ENCODE measurements around the gene CCDC18. TPM values are rescaled to one million over a fixed set of nuclear protein-coding genes. Genes with fewer than 3 reads are reported as not detected.
"Not testable (repeated sequence)": the region's sequence is repeated elsewhere in the genome, so short reads cannot be mapped to it uniquely, and the experiment has no call there.

CCDC18 gene
- total RNA-seq, 1 donor from 2014 or later, result 15.9 TPM

DNA sequence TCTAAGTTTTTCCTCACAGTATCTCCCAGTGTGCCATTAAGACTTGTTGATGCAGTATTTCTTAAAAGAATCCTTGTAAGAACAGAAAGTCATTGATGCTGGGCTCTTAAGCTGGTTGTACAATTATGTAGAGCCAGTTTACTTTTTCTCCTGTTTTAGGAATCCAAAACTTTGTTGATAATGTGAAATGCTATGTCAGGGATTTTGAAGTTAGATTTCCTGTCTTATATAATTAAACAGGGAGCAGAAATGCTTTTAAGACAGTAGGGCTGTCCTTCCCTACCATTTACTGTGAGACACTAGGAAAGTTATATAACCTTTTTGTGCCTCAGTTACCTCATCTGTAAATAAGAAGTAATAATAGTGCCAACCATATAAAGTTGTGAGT is 26.0 kb downstream of the CCDC18 start:
- no peaks in the 10 kb centered on the region for H3K4me1 Mint-ChIP-seq
- intact Hi-C loops (cut with micrococcal nuclease), result no loop called here
- no peak overlapping the region for H3K27ac Mint-ChIP-seq
- DNase-seq (no peak), ATAC-seq (ENCODE audit: low read depth) (no peak)
- ChIA-PET POLR2A (interaction anchor here (0.6 kb wide), 1 partner anchor 25 kb away, joined by 4 read pairs; no protein-coding TSS in a partner anchor), CTCF (no interaction called here)
- no peak overlapping the region for H3K4me3 Mint-ChIP-seq
- H3K27me3 Mint-ChIP-seq, result no peaks in the 10 kb centered on the region
- TF ChIP-seq, protein P1, sequence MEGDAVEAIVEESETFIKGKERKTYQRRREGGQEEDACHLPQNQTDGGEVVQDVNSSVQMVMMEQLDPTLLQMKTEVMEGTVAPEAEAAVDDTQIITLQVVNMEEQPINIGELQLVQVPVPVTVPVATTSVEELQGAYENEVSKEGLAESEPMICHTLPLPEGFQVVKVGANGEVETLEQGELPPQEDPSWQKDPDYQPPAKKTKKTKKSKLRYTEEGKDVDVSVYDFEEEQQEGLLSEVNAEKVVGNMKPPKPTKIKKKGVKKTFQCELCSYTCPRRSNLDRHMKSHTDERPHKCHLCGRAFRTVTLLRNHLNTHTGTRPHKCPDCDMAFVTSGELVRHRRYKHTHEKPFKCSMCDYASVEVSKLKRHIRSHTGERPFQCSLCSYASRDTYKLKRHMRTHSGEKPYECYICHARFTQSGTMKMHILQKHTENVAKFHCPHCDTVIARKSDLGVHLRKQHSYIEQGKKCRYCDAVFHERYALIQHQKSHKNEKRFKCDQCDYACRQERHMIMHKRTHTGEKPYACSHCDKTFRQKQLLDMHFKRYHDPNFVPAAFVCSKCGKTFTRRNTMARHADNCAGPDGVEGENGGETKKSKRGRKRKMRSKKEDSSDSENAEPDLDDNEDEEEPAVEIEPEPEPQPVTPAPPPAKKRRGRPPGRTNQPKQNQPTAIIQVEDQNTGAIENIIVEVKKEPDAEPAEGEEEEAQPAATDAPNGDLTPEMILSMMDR (IDR thresholded peaks at IDR 0.05), result no peak
- peaks cover 22% of the 10 kb centered on the region for H3K36me3 Mint-ChIP-seq (ENCODE audit: low read depth)
- H3K9me3 Mint-ChIP-seq, result no peaks in the 10 kb centered on the region

DNA sequence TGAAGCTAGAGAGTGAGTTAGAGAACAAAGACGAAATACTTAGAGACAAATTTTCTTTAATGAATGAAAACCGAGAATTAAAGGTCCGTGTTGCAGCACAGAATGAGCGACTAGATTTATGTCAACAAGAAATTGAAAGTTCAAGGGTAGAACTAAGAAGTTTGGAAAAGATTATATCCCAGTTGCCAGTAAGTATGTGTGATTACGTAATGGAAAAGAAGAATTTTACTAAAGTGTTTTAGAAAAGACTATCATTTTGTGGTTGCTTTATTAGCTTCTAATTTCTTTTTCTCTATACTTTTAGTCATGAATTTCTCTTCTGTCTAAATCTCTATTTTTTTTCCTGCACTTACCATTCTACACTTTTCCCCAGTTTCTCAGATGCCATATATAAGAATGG is 26.7 kb downstream of the CCDC18 start:
- ATAC-seq (ENCODE audit: low read depth) (no peak), DNase-seq (no peak)
- Mint-ChIP-seq H3K9me3 (no peaks in the 10 kb centered on the region), H3K27me3 (no peaks in the 10 kb centered on the region), H3K4me3 (no peak overlapping the region), H3K36me3 (ENCODE audit: low read depth) (peaks cover 22% of the 10 kb centered on the region), H3K4me1 (no peaks in the 10 kb centered on the region), H3K27ac (no peak overlapping the region)
- ChIA-PET POLR2A (no interaction called here), CTCF (no interaction called here)
- intact Hi-C loops (cut with micrococcal nuclease), result no loop called here
- TF ChIP-seq, protein P1 (IDR thresholded peaks at IDR 0.05), result no peak

DNA sequence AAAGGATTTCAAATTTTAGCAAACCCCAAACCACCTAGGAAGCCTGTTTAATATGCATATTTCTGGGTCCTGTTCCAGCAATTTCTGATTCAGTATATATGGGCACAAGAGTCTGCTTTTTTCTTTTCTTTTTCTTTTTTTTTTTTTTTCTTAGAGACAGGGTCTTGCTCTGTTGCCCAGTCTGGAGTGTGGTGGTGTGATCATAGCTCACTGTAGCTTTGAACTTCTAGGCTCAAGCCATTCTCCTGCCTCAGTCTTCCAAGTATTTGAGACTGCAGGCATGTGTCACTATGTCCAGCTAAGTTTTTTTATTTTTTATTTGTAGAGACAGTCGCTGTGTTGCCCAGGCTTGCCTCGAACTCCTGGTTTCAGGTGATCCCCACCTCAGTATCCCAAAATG is 34.8 kb downstream of the CCDC18 start:
- TF ChIP-seq, protein P1 (IDR thresholded peaks at IDR 0.05), result no peak
- Mint-ChIP-seq H3K4me1 (peaks cover 15% of the 10 kb centered on the region), H3K9me3 (no peaks in the 10 kb centered on the region), H3K4me3 (no peak overlapping the region), H3K36me3 (ENCODE audit: low read depth) (peaks cover 28% of the 10 kb centered on the region), H3K27ac (no peak overlapping the region), H3K27me3 (no peaks in the 10 kb centered on the region)
- intact Hi-C loops (cut with micrococcal nuclease), result no loop called here
- no peak for ATAC-seq (ENCODE audit: low read depth)
- POLR2A ChIA-PET, result no interaction called here
- no peak for DNase-seq
- CTCF ChIA-PET, result no interaction called here

DNA sequence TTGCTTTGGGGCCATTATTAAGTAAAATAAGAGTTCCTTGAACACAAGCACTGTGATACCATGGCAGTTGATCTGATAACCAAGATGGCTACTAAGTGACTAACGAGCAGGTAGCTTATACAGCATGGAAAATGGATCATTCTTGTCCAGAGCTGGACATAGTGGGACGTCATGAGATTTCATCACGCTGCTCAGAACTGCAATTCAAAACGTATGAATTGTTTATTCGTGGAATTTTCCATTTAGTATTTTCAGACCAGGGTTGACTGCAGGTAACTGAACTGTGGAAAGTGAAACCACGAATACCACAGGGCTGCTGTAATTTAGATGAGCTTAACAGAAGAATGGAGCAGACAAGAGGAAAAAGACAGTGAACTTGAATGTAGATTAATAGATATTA is 38.9 kb downstream of the CCDC18 start:
- intact Hi-C loops (cut with micrococcal nuclease), result loop anchor here (2.0 kb wide), 1 partner anchor 39 kb away; the partner anchor contains the start of genes CCDC18 and TMED5
- peak; percentile 72 for ATAC-seq (ENCODE audit: low read depth)
- TF ChIP-seq, protein P1 (IDR thresholded peaks at IDR 0.05), result no peak
- Mint-ChIP-seq H3K27ac (peak overlapping the region; percentile 61), H3K36me3 (ENCODE audit: low read depth) (peaks cover 32% of the 10 kb centered on the region), H3K27me3 (no peaks in the 10 kb centered on the region), H3K4me1 (peaks cover 27% of the 10 kb centered on the region), H3K9me3 (no peaks in the 10 kb centered on the region), H3K4me3 (peak overlapping the region; percentile 65)
- POLR2A ChIA-PET, result interaction anchor here (0.5 to 0.6 kb wide), 2 partner anchors 22 to 33 kb away, joined by 3 to 7 read pairs; no protein-coding TSS in a partner anchor
- CTCF ChIA-PET, result no interaction called here
- DNase-seq, result no peak

DNA sequence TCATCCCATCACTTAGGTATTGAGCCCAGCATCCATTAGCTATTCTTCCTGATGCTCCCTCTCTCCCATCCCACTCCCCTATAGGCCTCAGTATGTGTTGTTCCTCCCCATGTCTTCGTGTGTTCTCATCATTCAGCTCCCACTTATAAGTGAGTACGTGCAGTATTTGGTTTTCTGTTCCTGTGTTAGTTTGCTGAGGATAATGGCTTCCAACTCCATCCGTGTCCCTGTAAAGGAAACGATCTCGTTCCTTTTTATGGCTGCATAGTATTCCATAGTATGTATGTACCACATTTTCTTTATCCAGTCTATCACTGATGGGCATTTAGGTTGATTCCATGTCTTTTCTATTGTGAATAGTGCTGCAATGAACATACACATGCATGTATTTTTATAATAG is 40.2 kb downstream of the CCDC18 start:
- Mint-ChIP-seq H3K4me1 (peaks cover 35% of the 10 kb centered on the region), H3K36me3 (ENCODE audit: low read depth) (peaks cover 27% of the 10 kb centered on the region)
- intact Hi-C loops (cut with micrococcal nuclease); H3K9me3 Mint-ChIP-seq; H3K27me3 Mint-ChIP-seq; ATAC-seq (ENCODE audit: low read depth); DNase-seq; H3K4me3 Mint-ChIP-seq; H3K27ac Mint-ChIP-seq; CTCF ChIA-PET; POLR2A ChIA-PET: not testable (repeated sequence)

DNA sequence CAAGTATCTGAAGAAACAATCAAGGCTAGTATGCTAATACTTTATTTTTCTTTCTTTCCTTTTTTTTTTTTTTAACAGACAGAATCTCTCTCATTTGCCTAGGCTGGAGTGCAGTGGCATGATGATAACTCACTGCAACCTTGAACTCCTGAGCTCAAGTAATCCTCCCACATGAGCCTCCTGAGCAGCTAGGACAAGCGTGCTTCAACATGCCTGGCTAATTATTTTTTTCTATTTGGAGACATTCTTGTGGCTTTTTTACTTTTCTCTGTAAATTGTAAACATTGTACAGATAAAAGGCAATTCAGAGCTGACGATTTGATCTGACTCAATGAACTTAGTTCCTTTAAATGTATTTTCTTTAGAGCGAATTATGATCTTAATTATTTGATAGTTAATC is 41.4 kb downstream of the CCDC18 start:
- intact Hi-C loops (cut with micrococcal nuclease), result no loop called here
- ChIA-PET CTCF (no interaction called here), POLR2A (no interaction called here)
- no peak for ATAC-seq (ENCODE audit: low read depth)
- DNase-seq, result no peak
- Mint-ChIP-seq H3K27me3 (no peaks in the 10 kb centered on the region), H3K27ac (no peak overlapping the region), H3K9me3 (no peaks in the 10 kb centered on the region), H3K36me3 (ENCODE audit: low read depth) (peaks cover 28% of the 10 kb centered on the region), H3K4me3 (no peak overlapping the region), H3K4me1 (peaks cover 37% of the 10 kb centered on the region)
- TF ChIP-seq, protein P1 (IDR thresholded peaks at IDR 0.05), result no peak
